Testis (tissue), 2 donors: ENCODE data around the gene CTDSPL.

Experiments used
- CTCF ChIP-seq, 3 experiments: fragments of 450-650 bp in 2 of 3; fragments of 200-600 bp in 1 of 3; sonication (generic) in 1 of 3; IDR thresholded peaks; one replicate each; pipeline ENCODE4 v1.5.1; 2016 to 2019; ENCODE audit warnings: antibody characterized with exemption in 3 of 3, mild to moderate bottlenecking in 2 of 3, moderate library complexity in 1 of 3
- POLR2A ChIP-seq: fragments of 450-650 bp; IDR thresholded peaks from one replicate; pipeline ENCODE4 v1.6.1; 2017; ENCODE audit warnings: antibody characterized with exemption, mild to moderate bottlenecking, moderate library complexity

- TF ChIP-seq CTCF (IDR thresholded peaks at IDR 0.05) (no peak), POLR2A (no peak)
These were observed 36.7 kb upstream of the CTDSPL start for GRCh38 chr3:37824954-37825328.
